TTC549 (cell line): ENCODE data around the gene MYO18B.

ENCODE experiments used
- FAIRE-seq: peaks from 2 replicates; lab custom pipeline; 2012; peaks lifted over from hg19 to GRCh38; lab: Jason Lieb, UNC

Gene MYO18B

DNA sequence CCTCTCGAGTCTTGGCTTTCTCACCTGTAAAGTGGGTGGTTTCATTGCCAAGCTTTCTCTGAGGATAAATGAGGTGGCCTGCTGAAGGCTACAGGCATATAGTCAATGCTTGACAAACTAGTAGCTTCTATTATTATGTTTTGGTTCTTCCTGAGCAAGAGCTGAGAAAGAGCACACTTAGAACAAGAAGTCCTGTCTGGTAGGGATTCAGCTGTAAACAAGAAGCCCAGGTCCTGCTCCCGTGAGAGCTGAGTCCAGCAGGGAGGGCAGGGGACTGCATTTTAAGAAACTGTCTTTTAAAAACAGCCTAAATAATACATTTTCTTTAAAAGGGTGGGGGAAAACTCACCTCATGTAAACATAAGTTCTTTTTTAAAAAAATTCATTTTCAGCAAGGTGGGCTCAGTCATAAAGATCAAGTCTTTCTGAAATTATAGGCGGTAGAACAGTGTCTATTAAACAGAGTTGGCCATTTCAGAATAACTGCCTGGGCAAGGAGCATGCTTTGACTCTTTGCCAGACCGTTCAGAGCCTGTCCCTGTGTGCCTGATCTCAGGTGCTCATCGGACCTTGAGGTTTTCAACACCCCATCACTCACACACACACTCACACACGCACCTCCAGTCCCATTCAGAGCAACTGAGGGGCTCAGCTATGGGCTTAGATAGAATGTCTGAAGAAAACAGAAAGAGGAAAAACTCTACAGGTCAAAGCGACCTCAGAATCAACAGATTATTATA lies 29.2 kb upstream of the MYO18B start:
- no peak for FAIRE-seq

DNA sequence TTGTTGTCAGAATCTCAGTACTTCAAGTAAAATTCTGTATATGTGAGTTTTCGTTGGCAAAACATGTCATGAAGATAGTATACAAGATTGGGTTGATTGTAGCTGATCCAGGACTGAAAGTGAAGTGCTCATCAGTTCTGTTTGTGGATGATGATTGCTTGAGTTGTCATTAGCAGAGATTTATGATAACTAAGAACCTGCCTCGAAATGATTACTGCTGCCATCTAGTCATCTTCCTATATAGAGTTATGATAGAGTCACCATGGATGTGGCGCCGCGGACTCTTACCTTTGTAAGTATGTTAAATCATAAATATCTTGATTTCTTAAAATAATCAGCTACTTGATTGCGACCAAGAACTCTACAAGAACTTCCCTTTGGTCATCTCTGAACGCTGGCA lies 27.9 kb upstream of the MYO18B start:
- FAIRE-seq: no peak

- no peak for FAIRE-seq
Observed at GRCh38 chr22:25714739-25715138, 27.2 kb upstream of the MYO18B start.

DNA sequence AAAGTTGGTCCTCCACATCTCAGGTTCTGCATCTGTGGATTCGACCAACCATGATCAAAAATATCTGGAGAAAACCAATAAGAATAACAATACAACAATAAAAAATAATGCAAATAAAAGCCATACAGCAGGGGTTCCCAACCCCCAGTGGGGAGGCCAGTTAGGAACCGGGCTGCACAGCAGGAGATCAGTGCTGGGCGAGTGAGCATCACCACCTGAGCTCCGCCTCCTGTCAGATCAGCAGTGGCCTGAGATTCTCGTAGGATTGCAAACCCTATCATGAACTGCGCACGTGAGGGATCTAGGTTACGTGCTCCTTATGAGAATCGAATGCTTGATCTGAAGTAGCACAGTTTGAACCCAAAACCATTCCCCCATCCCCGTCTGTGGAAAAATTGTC lies 25.4 kb upstream of the MYO18B start:
- FAIRE-seq: no peak

DNA sequence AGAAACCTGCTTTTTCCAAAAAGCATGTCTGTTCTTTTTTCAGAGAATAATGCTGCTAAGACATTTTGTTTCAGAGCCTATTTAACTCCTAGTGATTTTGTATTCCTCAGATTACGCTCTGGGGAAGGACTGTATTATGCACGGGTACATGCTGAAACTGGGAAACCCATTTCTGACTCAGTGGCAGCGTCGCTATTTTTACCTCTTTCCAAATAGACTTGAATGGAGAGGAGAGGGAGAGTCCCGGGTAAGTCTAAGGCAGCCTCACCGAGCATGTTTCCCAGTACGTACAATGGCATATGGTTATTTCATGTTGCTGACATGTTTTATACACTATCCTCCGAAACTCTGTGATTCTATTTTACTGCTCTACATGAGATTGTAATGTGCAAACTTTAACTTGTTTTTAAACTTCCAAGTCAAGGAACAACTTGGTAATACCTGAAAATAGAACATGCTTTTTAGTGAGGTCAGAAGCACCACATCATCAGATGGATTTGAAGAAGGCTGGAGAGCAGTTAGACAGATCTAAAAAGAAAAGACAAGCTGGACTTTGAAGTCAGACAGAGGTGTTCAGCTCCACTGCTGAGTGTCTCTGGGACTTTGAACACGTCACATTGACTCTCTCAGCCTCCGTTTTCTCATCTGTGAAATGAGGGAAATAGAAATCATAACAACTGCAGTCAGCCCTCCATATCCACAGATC lies 23.7 kb upstream of the MYO18B start:
- FAIRE-seq: no peak

DNA sequence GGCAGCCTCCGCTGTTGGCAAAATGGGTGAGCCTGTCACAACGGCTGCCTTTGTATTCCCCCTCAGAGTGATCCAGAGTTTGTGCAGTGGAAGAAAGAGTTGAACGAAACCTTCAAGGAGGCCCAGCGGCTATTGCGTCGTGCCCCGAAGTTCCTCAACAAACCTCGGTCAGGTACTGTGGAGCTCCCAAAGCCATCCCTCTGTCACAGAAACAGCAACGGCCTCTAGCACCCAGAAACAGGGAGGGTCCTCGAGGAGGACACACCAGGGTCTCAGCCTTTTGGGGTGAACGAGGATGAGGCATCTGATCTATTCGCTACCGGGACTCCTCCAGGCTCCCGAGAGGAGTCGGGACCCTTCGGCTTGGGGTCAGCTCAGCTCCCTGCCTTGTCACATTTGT lies 19.8 kb upstream of the MYO18B start:
- no peak for FAIRE-seq

DNA sequence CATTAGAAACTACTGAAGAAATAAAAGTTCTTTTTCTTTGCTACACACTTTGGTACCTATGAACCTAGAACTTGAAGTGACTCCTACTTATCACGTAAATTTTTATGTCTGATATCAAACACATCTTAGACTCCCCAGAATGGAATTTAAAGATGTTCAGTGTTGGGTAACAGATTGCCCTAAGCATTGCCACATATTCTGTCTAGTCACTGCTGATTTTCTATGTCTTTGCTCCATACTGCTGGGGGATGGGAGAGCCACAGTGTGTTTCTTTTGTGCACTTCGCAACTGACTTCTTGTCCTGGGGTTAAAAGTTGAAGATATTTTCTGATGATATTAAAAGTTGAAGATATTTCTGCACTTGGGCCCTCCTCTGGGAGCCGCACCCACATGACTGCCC lies 19.4 kb upstream of the MYO18B start:
- FAIRE-seq: no peak

- no peak for FAIRE-seq
Observed at GRCh38 chr22:25726241-25726640, 15.7 kb upstream of the MYO18B start.

- no peak for FAIRE-seq
Observed at GRCh38 chr22:25728071-25728470, 13.9 kb upstream of the MYO18B start.

GRCh38 chr22:25729016-25729995 lies 12.7 kb upstream of the MYO18B start:
- no peak for FAIRE-seq

GRCh38 chr22:25735650-25736049 lies 6.3 kb upstream of the MYO18B start:
- FAIRE-seq: no peak

- no peak for FAIRE-seq
Observed at GRCh38 chr22:25736378-25737011, 5.5 kb upstream of the MYO18B start.

- no peak for FAIRE-seq
Observed at GRCh38 chr22:25739659-25740344, 2.2 kb upstream of the MYO18B start.

- no peak for FAIRE-seq
Observed at GRCh38 chr22:25742918-25743708, 1.1 kb downstream of the MYO18B start.

DNA sequence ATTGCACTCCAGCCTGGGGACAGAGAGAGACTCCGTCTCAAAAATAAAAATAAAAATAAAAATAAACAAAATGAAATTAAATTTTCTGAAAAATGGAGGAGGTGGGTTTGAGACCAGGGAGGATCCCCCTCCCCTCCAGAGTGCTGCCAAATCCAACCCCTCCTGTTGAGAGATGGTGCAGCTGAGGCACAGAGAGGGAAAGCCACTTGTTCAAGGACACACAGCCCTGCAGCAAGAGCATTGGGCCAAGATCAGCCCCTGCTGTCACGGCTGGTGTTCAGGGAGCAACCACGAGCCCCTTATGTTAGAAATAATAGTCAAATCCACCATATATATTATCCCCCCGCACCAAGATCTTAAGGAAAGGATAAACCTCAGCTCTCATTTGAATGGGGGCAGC lies 2.7 kb downstream of the MYO18B start:
- FAIRE-seq: no peak

- FAIRE-seq: no peak
Observed at GRCh38 chr22:25745341-25746011, 3.5 kb downstream of the MYO18B start.

DNA sequence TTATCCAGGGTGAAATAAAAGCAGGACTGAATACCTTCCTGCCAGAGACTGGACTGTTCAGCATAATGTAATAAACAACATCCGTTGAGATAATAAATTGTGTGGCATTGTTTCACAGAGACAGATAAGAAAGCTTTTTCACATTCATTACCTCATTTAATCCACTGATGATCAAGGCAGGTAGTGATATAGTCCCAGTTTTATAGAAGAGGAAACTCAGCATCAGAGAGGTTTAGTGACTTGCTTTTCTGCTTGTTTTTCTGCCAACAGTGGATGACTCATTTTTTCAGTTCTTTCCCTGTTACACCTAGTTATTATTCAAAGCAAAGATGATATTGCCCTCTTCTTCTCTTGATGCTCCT lies 4.0 kb downstream of the MYO18B start:
- FAIRE-seq: no peak

GRCh38 chr22:25747245-25747944 lies 5.4 kb downstream of the MYO18B start:
- FAIRE-seq: no peak

DNA sequence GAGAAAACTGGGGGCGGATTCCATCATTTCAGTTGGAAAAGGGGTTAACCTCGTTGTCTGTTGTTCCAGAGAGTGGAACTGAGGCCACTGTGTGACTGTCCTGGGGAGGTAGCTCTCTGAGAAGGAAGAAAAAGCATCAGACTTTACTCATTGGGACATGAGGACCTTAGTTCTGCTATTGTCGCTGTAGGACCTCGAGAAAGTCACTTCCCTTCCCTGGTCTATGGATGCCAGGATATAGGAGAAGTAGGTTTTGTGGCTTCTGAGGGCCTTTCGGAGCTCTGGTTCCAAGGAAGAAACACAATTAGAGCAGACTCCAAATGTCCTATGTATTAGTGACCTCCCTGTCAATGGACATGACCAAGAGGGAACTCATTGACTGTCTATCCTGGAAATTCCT lies 6.2 kb downstream of the MYO18B start:
- FAIRE-seq: no peak

- no peak for FAIRE-seq
Observed at GRCh38 chr22:25748704-25749103, 6.7 kb downstream of the MYO18B start.
